Suprapubic skin (tissue), 4 donors: ENCODE measurements around the gene OR12D1. TPM values are rescaled to one million over a fixed set of nuclear protein-coding genes. Genes with fewer than 3 reads are reported as not detected.

Source experiments
- DNase-seq, 2 donors: peaks; one replicate each; pipeline ENCODE4 v3.0.0-alpha.2; 2019; ENCODE audit warnings: low spot score in 2 of 2
- H3K27ac ChIP-seq: fragments of 200-600 bp; sonication (generic); one replicate; pipeline ENCODE4 v1.5.1; 2019
- H3K27me3 ChIP-seq: fragments of 200-600 bp; sonication (generic); one replicate; pipeline ENCODE4 v1.5.1; 2019
- H3K36me3 ChIP-seq: fragments of 200-600 bp; sonication (generic); one replicate; pipeline ENCODE4 v1.5.1; 2019
- H3K4me1 ChIP-seq: fragments of 200-600 bp; sonication (generic); one replicate; pipeline ENCODE4 v1.5.1; 2019
- H3K4me3 ChIP-seq: fragments of 200-600 bp; sonication (generic); one replicate; pipeline ENCODE4 v1.5.1; 2019; ENCODE audit warnings: mild to moderate bottlenecking
- H3K9me3 ChIP-seq: fragments of 200-600 bp; sonication (generic); one replicate; pipeline ENCODE4 v1.5.1; 2019
- CTCF ChIP-seq, 2 donors: fragments of 200-600 bp in 1 of 2; fragments of 450-650 bp in 1 of 2; sonication (generic) in 1 of 2; IDR thresholded peaks; one replicate each; pipeline ENCODE4 v1.5.1; 2016 to 2019; ENCODE audit warnings: antibody characterized with exemption in 2 of 2, mild to moderate bottlenecking in 1 of 2, moderate library complexity in 1 of 2
- EP300 ChIP-seq: sonication (generic); formaldehyde crosslinking; IDR thresholded peaks from one replicate; pipeline ENCODE4 v1.6.1; 2017; ENCODE audit warnings: antibody characterized with exemption
- POLR2A ChIP-seq, 2 donors: fragments of 450-650 bp; IDR thresholded peaks; one replicate each; pipeline ENCODE4 v1.6.1; 2017; ENCODE audit warnings: antibody characterized with exemption in 2 of 2, mild to moderate bottlenecking in 2 of 2, moderate library complexity in 2 of 2
- POLR2AphosphoS5 ChIP-seq, 3 donors: sonication (generic); formaldehyde crosslinking; IDR thresholded peaks; one replicate each; pipeline ENCODE4 v1.6.1; 2017; ENCODE audit warnings: antibody characterized with exemption in 3 of 3
- WGBS: methylation state at CpG from one replicate; pipeline ENCODE4 v1.1.5; 2018; 5-methylcytosine and 5-hydroxymethylcytosine counted together
- total RNA-seq, 4 donors: library from RNA; depleted of rRNA; stranded (reverse); fragments of >200 nt; gene quantifications; one replicate each; pipeline ENCODE4 v1.1.0, GENCODE V29; 2016

OR12D1 gene
- total RNA-seq, 4 donors from 2014 or later = not detected

- no peaks in the 10 kb centered on the region for H3K9me3 ChIP-seq
- no peak overlapping the region for H3K4me3 ChIP-seq
- WGBS = 56% methylated on average over 2 of the region's 2 CpGs
- DNase-seq = no peak
- H3K27ac ChIP-seq = no peak overlapping the region
- TF ChIP-seq CTCF (IDR thresholded peaks at IDR 0.05) (no peak), POLR2AphosphoS5 (IDR thresholded peaks at IDR 0.05) (no peak), EP300 (no peak), POLR2A (IDR thresholded peaks at IDR 0.05) (no peak)
- H3K27me3 ChIP-seq = no peaks in the 10 kb centered on the region
- no peaks in the 10 kb centered on the region for H3K36me3 ChIP-seq
- H3K4me1 ChIP-seq = no peaks in the 10 kb centered on the region
Observed at GRCh38 chr6:29465279-29465678, 50.6 kb downstream of the OR12D1 start.

- DNase-seq = no peak
- Histone ChIP-seq H3K4me3 (no peak overlapping the region), H3K9me3 (no peaks in the 10 kb centered on the region), H3K27me3 (no peaks in the 10 kb centered on the region), H3K36me3 (no peaks in the 10 kb centered on the region), H3K4me1 (no peaks in the 10 kb centered on the region), H3K27ac (no peak overlapping the region)
- no peak for TF ChIP-seq CTCF (IDR thresholded peaks at IDR 0.05)
- 77% methylated on average over 2 of the region's 2 CpGs for WGBS
Observed at GRCh38 chr6:29465801-29466200, 51.1 kb downstream of the OR12D1 start.

DNA sequence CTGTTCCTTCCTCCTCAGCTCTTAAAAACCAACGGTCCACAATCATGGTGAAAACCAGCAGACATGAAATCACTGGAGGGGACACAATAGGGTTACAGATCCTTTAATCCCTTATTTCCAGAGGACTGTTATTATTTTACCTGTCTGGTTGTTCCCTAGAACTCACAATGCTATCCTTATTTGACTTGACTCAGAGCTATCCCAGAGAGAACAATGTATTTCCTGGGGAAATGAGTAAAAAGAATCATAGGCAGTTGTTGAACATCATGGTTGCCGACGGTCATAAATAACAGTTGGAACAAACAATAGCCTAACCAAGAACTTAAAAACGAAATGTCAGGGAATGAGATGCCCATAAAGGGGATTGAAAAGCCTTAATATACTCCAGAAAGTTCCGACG is 51.5 kb downstream of the OR12D1 start:
- WGBS = 52% methylated on average over 6 of the region's 6 CpGs
- Histone ChIP-seq H3K27ac (no peak overlapping the region), H3K4me1 (no peaks in the 10 kb centered on the region), H3K4me3 (no peak overlapping the region), H3K27me3 (no peaks in the 10 kb centered on the region), H3K36me3 (no peaks in the 10 kb centered on the region), H3K9me3 (no peaks in the 10 kb centered on the region)
- TF ChIP-seq POLR2A (IDR thresholded peaks at IDR 0.05) (no peak), EP300 (no peak), POLR2AphosphoS5 (IDR thresholded peaks at IDR 0.05) (no peak), CTCF (IDR thresholded peaks at IDR 0.05) (no peak)
- no peak for DNase-seq

Other genes starting within 250 kb of the OR12D1 start
- not detected for gene OR2J2, start 244.0 kb upstream of the OR12D1 start, total RNA-seq
- gene OR14J1, start 113.2 kb upstream of the OR12D1 start, total RNA-seq = not detected
- gene OR5V1, start 46.1 kb upstream of the OR12D1 start, total RNA-seq = not detected
- gene OR12D3, start 39.6 kb upstream of the OR12D1 start, total RNA-seq = not detected
- not detected for gene OR12D2, start 19.3 kb upstream of the OR12D1 start, total RNA-seq
- not detected for gene OR10C1, start 24.4 kb downstream of the OR12D1 start, total RNA-seq
- gene OR11A1, start 42.1 kb downstream of the OR12D1 start, total RNA-seq = not detected
- not detected for gene OR2H1, start 42.2 kb downstream of the OR12D1 start, total RNA-seq
- gene MAS1L, start 73.0 kb downstream of the OR12D1 start, total RNA-seq = not detected
- gene UBD, start 144.8 kb downstream of the OR12D1 start, total RNA-seq = not detected
- not detected for gene OR2H2, start 170.2 kb downstream of the OR12D1 start, total RNA-seq
- 10 to 100 TPM; 16.4 to 78.1 (median 31.1) TPM for gene GABBR1, start 218.3 kb downstream of the OR12D1 start, total RNA-seq
- gene MOG, start 242.2 kb downstream of the OR12D1 start, total RNA-seq = not detected